ENCODE data around the gene SLF2. TPM values are rescaled to one million over a fixed set of nuclear protein-coding genes. Genes with fewer than 3 reads are reported as not detected.

Gene SLF2
- total and polyA plus RNA-seq, 2 of the 13 experiments (the other 11 are each of a cell fraction or from before 2014, with no cell fraction given): 12.2 to 48.1 TPM

DNA sequence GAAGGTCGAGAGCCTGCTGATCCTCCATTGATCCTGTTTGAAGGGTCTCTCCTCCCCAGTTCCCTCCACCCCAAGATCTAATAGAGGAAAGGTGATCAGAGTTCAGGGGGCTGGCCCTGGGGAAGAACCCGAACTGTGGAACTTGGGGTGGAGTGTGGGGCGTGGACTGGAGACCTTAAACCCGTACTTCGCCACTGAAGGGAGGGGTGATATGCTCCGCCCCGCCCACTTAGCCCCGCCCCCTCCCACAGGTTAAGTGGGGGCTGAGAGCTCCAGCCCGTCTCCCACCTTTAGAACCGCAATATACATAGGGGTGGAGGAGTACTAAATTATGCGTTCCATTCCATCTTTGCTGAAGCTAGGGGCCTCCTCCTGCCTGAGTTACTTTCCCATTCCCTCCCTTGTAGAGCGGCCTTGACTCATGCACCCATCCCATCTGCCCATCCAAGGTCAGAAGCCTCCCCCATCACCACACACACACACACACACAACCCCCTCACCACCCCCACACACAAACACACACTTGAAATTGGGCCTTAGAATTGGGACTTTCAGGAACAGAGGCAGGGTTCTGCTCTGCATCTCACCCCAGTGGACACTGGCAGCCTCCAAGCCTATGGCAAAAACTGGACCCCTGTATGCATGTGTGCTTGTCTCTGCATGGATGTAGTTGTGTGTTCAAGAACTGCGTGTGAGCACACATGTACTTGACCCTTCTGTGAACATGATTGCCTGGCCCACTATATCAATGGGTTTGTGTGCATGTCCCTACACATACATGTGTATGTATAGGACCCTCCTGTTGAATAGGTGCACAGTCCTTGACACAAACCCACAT is 57.5 kb downstream of the SLF2 start (continued):
- TF ChIP-seq NFYB (CRISPR knock-in tag; IDR thresholded peaks at IDR 0.05) (no peak), ZNF224 (CRISPR knock-in tag; IDR thresholded peaks at IDR 0.05) (no peak), TCF7L2 (IDR thresholded peaks at IDR 0.05; ENCODE audit: low read depth, low read length) (no peak), SMC3 (IDR thresholded peaks at IDR 0.05; ENCODE audit: low read length) (no peak), HDAC2 (CRISPR knock-in tag; IDR thresholded peaks at IDR 0.05) (no peak), ZNF350 (CRISPR knock-in tag; IDR thresholded peaks at IDR 0.05; ENCODE audit: borderline replicate concordance, low read depth) (0 out of 2 replicates have a peak, but pooled peaks have one; percentile 34), DMAP1 (CRISPR knock-in tag; IDR thresholded peaks at IDR 0.05) (peak; percentile 66; the same call in 1 of the 2 replicates), ZNF724P (CRISPR knock-in tag; IDR thresholded peaks at IDR 0.05; ENCODE audit: borderline replicate concordance) (0 out of 2 replicates have a peak, but pooled peaks have one; percentile 71), ZSCAN31 (CRISPR knock-in tag; IDR thresholded peaks at IDR 0.05; ENCODE audit: low read depth) (0 out of 2 replicates have a peak, but pooled peaks have one; percentile 9), BHLHE40 (IDR thresholded peaks at IDR 0.05; ENCODE audit: low read length) (no peak), MIER3 (CRISPR knock-in tag; IDR thresholded peaks at IDR 0.05; ENCODE audit: borderline replicate concordance) (no peak)
- TF ChIP-seq, protein P1, sequence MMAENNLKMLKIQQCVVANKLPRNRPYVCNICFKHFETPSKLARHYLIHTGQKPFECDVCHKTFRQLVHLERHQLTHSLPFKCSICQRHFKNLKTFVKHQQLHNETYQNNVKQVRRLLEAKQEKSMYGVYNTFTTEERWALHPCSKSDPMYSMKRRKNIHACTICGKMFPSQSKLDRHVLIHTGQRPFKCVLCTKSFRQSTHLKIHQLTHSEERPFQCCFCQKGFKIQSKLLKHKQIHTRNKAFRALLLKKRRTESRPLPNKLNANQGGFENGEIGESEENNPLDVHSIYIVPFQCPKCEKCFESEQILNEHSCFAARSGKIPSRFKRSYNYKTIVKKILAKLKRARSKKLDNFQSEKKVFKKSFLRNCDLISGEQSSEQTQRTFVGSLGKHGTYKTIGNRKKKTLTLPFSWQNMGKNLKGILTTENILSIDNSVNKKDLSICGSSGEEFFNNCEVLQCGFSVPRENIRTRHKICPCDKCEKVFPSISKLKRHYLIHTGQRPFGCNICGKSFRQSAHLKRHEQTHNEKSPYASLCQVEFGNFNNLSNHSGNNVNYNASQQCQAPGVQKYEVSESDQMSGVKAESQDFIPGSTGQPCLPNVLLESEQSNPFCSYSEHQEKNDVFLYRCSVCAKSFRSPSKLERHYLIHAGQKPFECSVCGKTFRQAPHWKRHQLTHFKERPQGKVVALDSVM (CRISPR knock-in tag; IDR thresholded peaks at IDR 0.05): no peak
- TF ChIP-seq, protein P2, sequence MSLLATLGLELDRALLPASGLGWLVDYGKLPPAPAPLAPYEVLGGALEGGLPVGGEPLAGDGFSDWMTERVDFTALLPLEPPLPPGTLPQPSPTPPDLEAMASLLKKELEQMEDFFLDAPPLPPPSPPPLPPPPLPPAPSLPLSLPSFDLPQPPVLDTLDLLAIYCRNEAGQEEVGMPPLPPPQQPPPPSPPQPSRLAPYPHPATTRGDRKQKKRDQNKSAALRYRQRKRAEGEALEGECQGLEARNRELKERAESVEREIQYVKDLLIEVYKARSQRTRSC (CRISPR knock-in tag; IDR thresholded peaks at IDR 0.05; ENCODE audit: low read depth): peak; percentile 30; the same call in 1 of the 2 replicates
- TF ChIP-seq, protein P3, sequence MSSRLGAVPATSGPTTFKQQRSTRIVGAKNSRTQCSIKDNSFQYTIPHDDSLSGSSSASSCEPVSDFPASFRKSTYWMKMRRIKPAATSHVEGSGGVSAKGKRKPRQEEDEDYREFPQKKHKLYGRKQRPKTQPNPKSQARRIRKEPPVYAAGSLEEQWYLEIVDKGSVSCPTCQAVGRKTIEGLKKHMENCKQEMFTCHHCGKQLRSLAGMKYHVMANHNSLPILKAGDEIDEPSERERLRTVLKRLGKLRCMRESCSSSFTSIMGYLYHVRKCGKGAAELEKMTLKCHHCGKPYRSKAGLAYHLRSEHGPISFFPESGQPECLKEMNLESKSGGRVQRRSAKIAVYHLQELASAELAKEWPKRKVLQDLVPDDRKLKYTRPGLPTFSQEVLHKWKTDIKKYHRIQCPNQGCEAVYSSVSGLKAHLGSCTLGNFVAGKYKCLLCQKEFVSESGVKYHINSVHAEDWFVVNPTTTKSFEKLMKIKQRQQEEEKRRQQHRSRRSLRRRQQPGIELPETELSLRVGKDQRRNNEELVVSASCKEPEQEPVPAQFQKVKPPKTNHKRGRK (CRISPR knock-in tag; IDR thresholded peaks at IDR 0.05): no peak
- TF ChIP-seq, protein P4, sequence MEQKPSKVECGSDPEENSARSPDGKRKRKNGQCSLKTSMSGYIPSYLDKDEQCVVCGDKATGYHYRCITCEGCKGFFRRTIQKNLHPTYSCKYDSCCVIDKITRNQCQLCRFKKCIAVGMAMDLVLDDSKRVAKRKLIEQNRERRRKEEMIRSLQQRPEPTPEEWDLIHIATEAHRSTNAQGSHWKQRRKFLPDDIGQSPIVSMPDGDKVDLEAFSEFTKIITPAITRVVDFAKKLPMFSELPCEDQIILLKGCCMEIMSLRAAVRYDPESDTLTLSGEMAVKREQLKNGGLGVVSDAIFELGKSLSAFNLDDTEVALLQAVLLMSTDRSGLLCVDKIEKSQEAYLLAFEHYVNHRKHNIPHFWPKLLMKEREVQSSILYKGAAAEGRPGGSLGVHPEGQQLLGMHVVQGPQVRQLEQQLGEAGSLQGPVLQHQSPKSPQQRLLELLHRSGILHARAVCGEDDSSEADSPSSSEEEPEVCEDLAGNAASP (CRISPR knock-in tag; IDR thresholded peaks at IDR 0.05; ENCODE audit: borderline replicate concordance): peak; percentile 17; the same call in 1 of the 2 replicates
- TF ChIP-seq, protein P5, sequence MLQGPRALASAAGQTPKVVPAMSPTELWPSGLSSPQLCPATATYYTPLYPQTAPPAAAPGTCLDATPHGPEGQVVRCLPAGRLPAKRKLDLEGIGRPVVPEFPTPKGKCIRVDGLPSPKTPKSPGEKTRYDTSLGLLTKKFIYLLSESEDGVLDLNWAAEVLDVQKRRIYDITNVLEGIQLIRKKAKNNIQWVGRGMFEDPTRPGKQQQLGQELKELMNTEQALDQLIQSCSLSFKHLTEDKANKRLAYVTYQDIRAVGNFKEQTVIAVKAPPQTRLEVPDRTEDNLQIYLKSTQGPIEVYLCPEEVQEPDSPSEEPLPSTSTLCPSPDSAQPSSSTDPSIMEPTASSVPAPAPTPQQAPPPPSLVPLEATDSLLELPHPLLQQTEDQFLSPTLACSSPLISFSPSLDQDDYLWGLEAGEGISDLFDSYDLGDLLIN (CRISPR knock-in tag; IDR thresholded peaks at IDR 0.05; ENCODE audit: borderline replicate concordance): no peak
- TF ChIP-seq, protein P6, sequence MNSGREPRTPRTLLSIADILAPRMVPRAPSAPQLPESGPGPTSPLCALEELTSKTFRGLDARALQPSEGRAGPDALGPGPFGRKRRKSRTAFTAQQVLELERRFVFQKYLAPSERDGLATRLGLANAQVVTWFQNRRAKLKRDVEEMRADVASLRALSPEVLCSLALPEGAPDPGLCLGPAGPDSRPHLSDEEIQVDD (CRISPR knock-in tag; IDR thresholded peaks at IDR 0.05; ENCODE audit: borderline replicate concordance): no peak
- TF ChIP-seq, protein P7, sequence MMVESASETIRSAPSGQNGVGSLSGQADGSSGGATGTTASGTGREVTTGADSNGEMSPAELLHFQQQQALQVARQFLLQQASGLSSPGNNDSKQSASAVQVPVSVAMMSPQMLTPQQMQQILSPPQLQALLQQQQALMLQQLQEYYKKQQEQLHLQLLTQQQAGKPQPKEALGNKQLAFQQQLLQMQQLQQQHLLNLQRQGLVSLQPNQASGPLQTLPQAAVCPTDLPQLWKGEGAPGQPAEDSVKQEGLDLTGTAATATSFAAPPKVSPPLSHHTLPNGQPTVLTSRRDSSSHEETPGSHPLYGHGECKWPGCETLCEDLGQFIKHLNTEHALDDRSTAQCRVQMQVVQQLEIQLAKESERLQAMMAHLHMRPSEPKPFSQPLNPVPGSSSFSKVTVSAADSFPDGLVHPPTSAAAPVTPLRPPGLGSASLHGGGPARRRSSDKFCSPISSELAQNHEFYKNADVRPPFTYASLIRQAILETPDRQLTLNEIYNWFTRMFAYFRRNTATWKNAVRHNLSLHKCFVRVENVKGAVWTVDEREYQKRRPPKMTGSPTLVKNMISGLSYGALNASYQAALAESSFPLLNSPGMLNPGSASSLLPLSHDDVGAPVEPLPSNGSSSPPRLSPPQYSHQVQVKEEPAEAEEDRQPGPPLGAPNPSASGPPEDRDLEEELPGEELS (CRISPR knock-in tag; IDR thresholded peaks at IDR 0.05): peak; percentile 58

Data from HepG2 (cell line).